Measurements from ENCODE around the gene CUBN. TPM values are rescaled to one million over a fixed set of nuclear protein-coding genes. Genes with fewer than 3 reads are reported as not detected.
A peak's percentile ranks its signal among the peaks of the same experiment; 100 is the strongest.

Gene CUBN
- total and polyA plus RNA-seq, 9 of the 15 experiments (the other 6 are each of a cell fraction or from before 2014, with no cell fraction given), result 0.04 to 0.33 (median 0.09) TPM

DNA sequence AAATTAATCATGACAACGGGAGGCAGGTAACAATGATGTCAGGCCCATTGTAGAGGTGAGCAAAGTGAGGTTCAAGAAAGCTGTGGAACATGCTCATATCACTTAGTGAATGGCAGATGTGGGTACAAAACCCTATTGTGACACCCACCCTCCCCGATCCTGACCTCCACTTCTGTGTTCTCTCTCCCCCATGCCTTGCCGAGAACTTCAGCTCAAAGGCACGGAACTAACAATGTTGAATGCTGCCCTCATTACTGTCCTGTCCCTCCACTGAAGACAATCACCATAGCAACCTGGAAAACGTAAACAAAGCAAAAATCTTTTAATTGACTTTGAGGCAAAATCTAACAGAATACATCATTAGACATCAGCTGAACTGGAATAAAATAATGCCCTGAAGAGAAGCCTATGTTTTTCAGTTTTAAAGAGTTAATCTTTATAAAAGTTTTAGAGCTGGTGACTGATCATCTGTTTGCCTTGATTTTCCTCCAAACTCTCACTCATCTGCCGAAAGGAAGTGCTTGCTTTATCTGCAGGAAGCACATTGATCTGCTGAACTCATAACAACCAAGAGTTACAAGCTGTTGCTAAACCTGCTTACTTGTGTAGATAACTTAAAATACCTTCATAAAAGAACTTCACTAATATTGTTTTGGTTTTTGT lies 133.6 kb downstream of the CUBN start (continued):
- TF ChIP-seq ESRRB (CRISPR knock-in tag; IDR thresholded peaks at IDR 0.05; ENCODE audit: borderline replicate concordance) (no peak), POLR2B (IDR thresholded peaks at IDR 0.05; ENCODE audit: low read depth, partially characterized antibody) (no peak), GATA2 (CRISPR knock-in tag; IDR thresholded peaks at IDR 0.05) (peak; percentile 81), ZNF23 (CRISPR knock-in tag; IDR thresholded peaks at IDR 0.05) (no peak), ZNF239 (CRISPR knock-in tag; IDR thresholded peaks at IDR 0.05) (no peak), ETS2 (tag; IDR thresholded peaks at IDR 0.05; ENCODE audit: borderline replicate concordance, poor library complexity, severe bottlenecking) (no peak), JUNB (CRISPR knock-in tag; conservative IDR thresholded peaks at IDR 0.05) (no peak), DPF2 (IDR thresholded peaks at IDR 0.05) (peak; percentile 99), EWSR1 (IDR thresholded peaks at IDR 0.05; ENCODE audit: borderline replicate concordance, low read depth, partially characterized antibody) (no peak), GATAD2A (IDR thresholded peaks at IDR 0.05) (no peak), NFE2L1 (tag; IDR thresholded peaks at IDR 0.05; ENCODE audit: borderline replicate concordance, low read depth) (no peak), TEAD2 (tag; IDR thresholded peaks at IDR 0.05) (no peak), ARID1B (IDR thresholded peaks at IDR 0.05) (peak; percentile 98)
- TF ChIP-seq, protein P1, sequence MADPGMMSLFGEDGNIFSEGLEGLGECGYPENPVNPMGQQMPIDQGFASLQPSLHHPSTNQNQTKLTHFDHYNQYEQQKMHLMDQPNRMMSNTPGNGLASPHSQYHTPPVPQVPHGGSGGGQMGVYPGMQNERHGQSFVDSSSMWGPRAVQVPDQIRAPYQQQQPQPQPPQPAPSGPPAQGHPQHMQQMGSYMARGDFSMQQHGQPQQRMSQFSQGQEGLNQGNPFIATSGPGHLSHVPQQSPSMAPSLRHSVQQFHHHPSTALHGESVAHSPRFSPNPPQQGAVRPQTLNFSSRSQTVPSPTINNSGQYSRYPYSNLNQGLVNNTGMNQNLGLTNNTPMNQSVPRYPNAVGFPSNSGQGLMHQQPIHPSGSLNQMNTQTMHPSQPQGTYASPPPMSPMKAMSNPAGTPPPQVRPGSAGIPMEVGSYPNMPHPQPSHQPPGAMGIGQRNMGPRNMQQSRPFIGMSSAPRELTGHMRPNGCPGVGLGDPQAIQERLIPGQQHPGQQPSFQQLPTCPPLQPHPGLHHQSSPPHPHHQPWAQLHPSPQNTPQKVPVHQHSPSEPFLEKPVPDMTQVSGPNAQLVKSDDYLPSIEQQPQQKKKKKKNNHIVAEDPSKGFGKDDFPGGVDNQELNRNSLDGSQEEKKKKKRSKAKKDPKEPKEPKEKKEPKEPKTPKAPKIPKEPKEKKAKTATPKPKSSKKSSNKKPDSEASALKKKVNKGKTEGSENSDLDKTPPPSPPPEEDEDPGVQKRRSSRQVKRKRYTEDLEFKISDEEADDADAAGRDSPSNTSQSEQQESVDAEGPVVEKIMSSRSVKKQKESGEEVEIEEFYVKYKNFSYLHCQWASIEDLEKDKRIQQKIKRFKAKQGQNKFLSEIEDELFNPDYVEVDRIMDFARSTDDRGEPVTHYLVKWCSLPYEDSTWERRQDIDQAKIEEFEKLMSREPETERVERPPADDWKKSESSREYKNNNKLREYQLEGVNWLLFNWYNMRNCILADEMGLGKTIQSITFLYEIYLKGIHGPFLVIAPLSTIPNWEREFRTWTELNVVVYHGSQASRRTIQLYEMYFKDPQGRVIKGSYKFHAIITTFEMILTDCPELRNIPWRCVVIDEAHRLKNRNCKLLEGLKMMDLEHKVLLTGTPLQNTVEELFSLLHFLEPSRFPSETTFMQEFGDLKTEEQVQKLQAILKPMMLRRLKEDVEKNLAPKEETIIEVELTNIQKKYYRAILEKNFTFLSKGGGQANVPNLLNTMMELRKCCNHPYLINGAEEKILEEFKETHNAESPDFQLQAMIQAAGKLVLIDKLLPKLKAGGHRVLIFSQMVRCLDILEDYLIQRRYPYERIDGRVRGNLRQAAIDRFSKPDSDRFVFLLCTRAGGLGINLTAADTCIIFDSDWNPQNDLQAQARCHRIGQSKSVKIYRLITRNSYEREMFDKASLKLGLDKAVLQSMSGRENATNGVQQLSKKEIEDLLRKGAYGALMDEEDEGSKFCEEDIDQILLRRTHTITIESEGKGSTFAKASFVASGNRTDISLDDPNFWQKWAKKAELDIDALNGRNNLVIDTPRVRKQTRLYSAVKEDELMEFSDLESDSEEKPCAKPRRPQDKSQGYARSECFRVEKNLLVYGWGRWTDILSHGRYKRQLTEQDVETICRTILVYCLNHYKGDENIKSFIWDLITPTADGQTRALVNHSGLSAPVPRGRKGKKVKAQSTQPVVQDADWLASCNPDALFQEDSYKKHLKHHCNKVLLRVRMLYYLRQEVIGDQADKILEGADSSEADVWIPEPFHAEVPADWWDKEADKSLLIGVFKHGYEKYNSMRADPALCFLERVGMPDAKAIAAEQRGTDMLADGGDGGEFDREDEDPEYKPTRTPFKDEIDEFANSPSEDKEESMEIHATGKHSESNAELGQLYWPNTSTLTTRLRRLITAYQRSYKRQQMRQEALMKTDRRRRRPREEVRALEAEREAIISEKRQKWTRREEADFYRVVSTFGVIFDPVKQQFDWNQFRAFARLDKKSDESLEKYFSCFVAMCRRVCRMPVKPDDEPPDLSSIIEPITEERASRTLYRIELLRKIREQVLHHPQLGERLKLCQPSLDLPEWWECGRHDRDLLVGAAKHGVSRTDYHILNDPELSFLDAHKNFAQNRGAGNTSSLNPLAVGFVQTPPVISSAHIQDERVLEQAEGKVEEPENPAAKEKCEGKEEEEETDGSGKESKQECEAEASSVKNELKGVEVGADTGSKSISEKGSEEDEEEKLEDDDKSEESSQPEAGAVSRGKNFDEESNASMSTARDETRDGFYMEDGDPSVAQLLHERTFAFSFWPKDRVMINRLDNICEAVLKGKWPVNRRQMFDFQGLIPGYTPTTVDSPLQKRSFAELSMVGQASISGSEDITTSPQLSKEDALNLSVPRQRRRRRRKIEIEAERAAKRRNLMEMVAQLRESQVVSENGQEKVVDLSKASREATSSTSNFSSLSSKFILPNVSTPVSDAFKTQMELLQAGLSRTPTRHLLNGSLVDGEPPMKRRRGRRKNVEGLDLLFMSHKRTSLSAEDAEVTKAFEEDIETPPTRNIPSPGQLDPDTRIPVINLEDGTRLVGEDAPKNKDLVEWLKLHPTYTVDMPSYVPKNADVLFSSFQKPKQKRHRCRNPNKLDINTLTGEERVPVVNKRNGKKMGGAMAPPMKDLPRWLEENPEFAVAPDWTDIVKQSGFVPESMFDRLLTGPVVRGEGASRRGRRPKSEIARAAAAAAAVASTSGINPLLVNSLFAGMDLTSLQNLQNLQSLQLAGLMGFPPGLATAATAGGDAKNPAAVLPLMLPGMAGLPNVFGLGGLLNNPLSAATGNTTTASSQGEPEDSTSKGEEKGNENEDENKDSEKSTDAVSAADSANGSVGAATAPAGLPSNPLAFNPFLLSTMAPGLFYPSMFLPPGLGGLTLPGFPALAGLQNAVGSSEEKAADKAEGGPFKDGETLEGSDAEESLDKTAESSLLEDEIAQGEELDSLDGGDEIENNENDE (IDR thresholded peaks at IDR 0.05; ENCODE audit: low read depth, low read length), result no peak
- TF ChIP-seq, protein P2, sequence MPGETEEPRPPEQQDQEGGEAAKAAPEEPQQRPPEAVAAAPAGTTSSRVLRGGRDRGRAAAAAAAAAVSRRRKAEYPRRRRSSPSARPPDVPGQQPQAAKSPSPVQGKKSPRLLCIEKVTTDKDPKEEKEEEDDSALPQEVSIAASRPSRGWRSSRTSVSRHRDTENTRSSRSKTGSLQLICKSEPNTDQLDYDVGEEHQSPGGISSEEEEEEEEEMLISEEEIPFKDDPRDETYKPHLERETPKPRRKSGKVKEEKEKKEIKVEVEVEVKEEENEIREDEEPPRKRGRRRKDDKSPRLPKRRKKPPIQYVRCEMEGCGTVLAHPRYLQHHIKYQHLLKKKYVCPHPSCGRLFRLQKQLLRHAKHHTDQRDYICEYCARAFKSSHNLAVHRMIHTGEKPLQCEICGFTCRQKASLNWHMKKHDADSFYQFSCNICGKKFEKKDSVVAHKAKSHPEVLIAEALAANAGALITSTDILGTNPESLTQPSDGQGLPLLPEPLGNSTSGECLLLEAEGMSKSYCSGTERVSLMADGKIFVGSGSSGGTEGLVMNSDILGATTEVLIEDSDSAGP (CRISPR knock-in tag; IDR thresholded peaks at IDR 0.05), result no peak

Measured in K562 (cell line).